SK-N-SH (cell line): ENCODE data around the gene SH2D4B. TPM values are rescaled to one million over a fixed set of nuclear protein-coding genes. Genes with fewer than 3 reads are reported as not detected.

Experiments used
- CTCF ChIA-PET: fragments of 300-600, 350-600 bp; formaldehyde crosslinking; extraction: SDS; loops from one replicate; lab custom pipeline; 2021; lab: Yijun Ruan, JAX
- POLR2A ChIA-PET: fragments of 350-600 bp; sonication (Branson Sonifier 250); formaldehyde crosslinking; extraction: SDS; loops from one replicate; lab custom pipeline; 2020; ENCODE audit warnings: antibody characterized with exemption, inconsistent platforms; lab: Yijun Ruan, JAX
- DNase-seq: peaks from one replicate; pipeline ENCODE4 v3.0.0; 2012
- H2AFZ ChIP-seq: fragments of 200-600 bp; sonication (generic); 2 replicates; pipeline ENCODE4 v1.8.1; 2016; ENCODE audit warnings: antibody characterized with exemption, mild to moderate bottlenecking, low read depth
- H3F3A ChIP-seq: fragments of 200-600 bp; sonication (generic); replicated peaks from 2 replicates; pipeline ENCODE3; 2016; ENCODE audit warnings: antibody characterized with exemption, mild to moderate bottlenecking; ENCODE audit not compliant: insufficient read depth
- H3K27ac ChIP-seq, 2 experiments: fragments of 200-500 bp in 1 of 2; fragments of 200-600 bp in 1 of 2; sonication (Bioruptor generic) in 1 of 2; sonication (generic), shearing (Covaris generic) in 1 of 2; 2 replicates each; pipeline versions ENCODE4 v1.5.1 to v1.6.1; 2014 to 2016; ENCODE audit warnings: low read depth in 2 of 2, inconsistent platforms in 1 of 2, low read length in 1 of 2, mild to moderate bottlenecking in 1 of 2, mixed read lengths in 1 of 2
- H3K27me3 ChIP-seq: fragments of 200-600 bp; sonication (generic), shearing (Covaris generic); 2 replicates; pipeline ENCODE4 v1.6.1; 2016; ENCODE audit warnings: mixed run types; ENCODE audit not compliant: insufficient read depth
- H3K36me3 ChIP-seq, 2 experiments: fragments of 200-500 bp in 1 of 2; fragments of 200-600 bp in 1 of 2; sonication (Bioruptor generic) in 1 of 2; sonication (generic) in 1 of 2; replicated peaks in 1 of 2; 2 replicates each; pipeline versions ENCODE3 to v1.5.1; 2014 to 2016; ENCODE audit warnings: low read length in 1 of 2, mild to moderate bottlenecking in 1 of 2; ENCODE audit not compliant: insufficient read depth in 2 of 2, control insufficient read depth in 1 of 2
- H3K4me1 ChIP-seq, 2 experiments: fragments of 200-500 bp in 1 of 2; fragments of 200-600 bp in 1 of 2; sonication (Bioruptor generic) in 1 of 2; sonication (generic), shearing (Covaris generic) in 1 of 2; 2 replicates each; pipeline versions ENCODE4 v1.5.1 to v1.6.1; 2014 to 2016; ENCODE audit warnings: low read depth in 1 of 2, low read length in 1 of 2, mixed run types in 1 of 2; ENCODE audit not compliant: insufficient read depth in 2 of 2, control insufficient read depth in 1 of 2
- H3K4me2 ChIP-seq: fragments of 200-600 bp; sonication (generic), shearing (Covaris generic); 2 replicates; pipeline ENCODE4 v1.6.1; 2017; ENCODE audit warnings: mixed run types
- H3K4me3 ChIP-seq, 2 experiments: fragments of 200-500 bp in 1 of 2; fragments of 200-600 bp in 1 of 2; sonication (Bioruptor generic) in 1 of 2; sonication (generic), shearing (Covaris generic) in 1 of 2; 2 replicates each; pipeline versions ENCODE4 v1.5.1 to v1.8.1; 2014 to 2016; ENCODE audit warnings: low read depth in 2 of 2, inconsistent platforms in 1 of 2, low read length in 1 of 2, mild to moderate bottlenecking in 1 of 2, mixed read lengths in 1 of 2, moderate library complexity in 1 of 2
- H3K79me2 ChIP-seq: fragments of 200-600 bp; sonication (generic); 2 replicates; pipeline ENCODE4 v1.8.1; 2017; ENCODE audit warnings: mild to moderate bottlenecking; ENCODE audit not compliant: insufficient read depth
- H3K9ac ChIP-seq: fragments of 200-600 bp; sonication (generic); 2 replicates; pipeline ENCODE4 v1.6.1; 2017; ENCODE audit warnings: mixed run types
- H3K9me2 ChIP-seq: fragments of 200-600 bp; sonication (generic); 2 replicates; pipeline ENCODE4 v1.6.1; 2017; ENCODE audit warnings: mixed run types
- H3K9me3 ChIP-seq: fragments of 200-600 bp; sonication (generic); 2 replicates; pipeline ENCODE4 v1.6.1; 2017; ENCODE audit warnings: mixed run types, mild to moderate bottlenecking, moderate library complexity
- H4K20me1 ChIP-seq: fragments of 200-600 bp; sonication (generic); 2 replicates; pipeline ENCODE4 v1.6.1; 2017; ENCODE audit warnings: mild to moderate bottlenecking, mixed run types; ENCODE audit not compliant: insufficient read depth
- CHD2 ChIP-seq: fragments of 150-350 bp; IDR thresholded peaks from 2 replicates; pipeline ENCODE4 v1.6.1; 2018; ENCODE audit warnings: low read length; ENCODE audit not compliant: partially characterized antibody
- ELF1 ChIP-seq: IDR thresholded peaks from 2 replicates; pipeline ENCODE4 v1.4.0; 2012
- EP300 ChIP-seq, 2 experiments: IDR thresholded peaks; 2 replicates each; pipeline versions ENCODE4 v1.4.0 to v1.6.1; 2012; ENCODE audit warnings: borderline replicate concordance in 1 of 2, low read depth in 1 of 2, low read length in 1 of 2
- FOXJ3 ChIP-seq: sonication (generic); formaldehyde crosslinking; IDR thresholded peaks from 2 replicates; pipeline ENCODE4 v1.5.1; 2020; ENCODE audit warnings: mild to moderate bottlenecking, missing genetic modification reagents
- GABPA ChIP-seq: IDR thresholded peaks from 2 replicates; pipeline ENCODE4 v1.4.0; 2012; ENCODE audit warnings: low read depth, mild to moderate bottlenecking
- IRF3 ChIP-seq: fragments of 150-350 bp; IDR thresholded peaks from 2 replicates; pipeline ENCODE4 v1.6.1; 2016; ENCODE audit warnings: mild to moderate bottlenecking, low read depth, low read length
- JUND ChIP-seq: IDR thresholded peaks from 2 replicates; pipeline ENCODE4 v1.4.0; 2012
- PBX3 ChIP-seq: IDR thresholded peaks from 2 replicates; pipeline ENCODE4; 2012
- POLR2AphosphoS5 ChIP-seq: IDR thresholded peaks from 2 replicates; pipeline ENCODE4 v1.6.1; 2012; ENCODE audit warnings: low read depth, low read length
- RAD21 ChIP-seq: IDR thresholded peaks from 2 replicates; pipeline ENCODE4 v1.6.1; 2012; ENCODE audit warnings: mild to moderate bottlenecking, low read length
- RXRA ChIP-seq: IDR thresholded peaks from 2 replicates; pipeline ENCODE4 v1.4.0; 2012; ENCODE audit warnings: low read depth, mild to moderate bottlenecking, borderline replicate concordance
- SMC3 ChIP-seq: IDR thresholded peaks from 2 replicates; pipeline ENCODE4 v1.6.1; 2012; ENCODE audit warnings: low read depth, low read length, improper control_type of control experiment
- TCF12 ChIP-seq: IDR thresholded peaks from 2 replicates; pipeline ENCODE4 v1.4.0; 2012
- TEAD4 ChIP-seq: IDR thresholded peaks from 2 replicates; pipeline ENCODE4 v1.4.0; 2012; ENCODE audit warnings: mild to moderate bottlenecking, borderline replicate concordance; ENCODE audit not compliant: insufficient read depth
- USF1 ChIP-seq: IDR thresholded peaks from 2 replicates; pipeline ENCODE4 v1.4.0; 2012; ENCODE audit warnings: low read depth, borderline replicate concordance
- YY1 ChIP-seq: IDR thresholded peaks from 2 replicates; pipeline ENCODE4 v1.4.0; 2012; ENCODE audit warnings: low read depth, mild to moderate bottlenecking
- WGBS: methylation state at CpG from one replicate; pipeline ENCODE4 v1.1.6; 2017; ENCODE audit warnings: low lambda C conversion rate; 5-methylcytosine and 5-hydroxymethylcytosine counted together
- polyA plus RNA-seq, 3 experiments: library from polyadenylated mRNA; depleted of rRNA; stranded (reverse); fragments of >200 nt; gene quantifications; 2 replicates each; pipeline ENCODE4 v1.2.3, GENCODE V29; 2012
- TF ChIP-seq, protein P1 (sequence below): IDR thresholded peaks from 2 replicates; pipeline ENCODE4 v1.4.0; 2012; ENCODE audit warnings: low read depth, borderline replicate concordance
- TF ChIP-seq, protein P2 (sequence below): fragments of 150-350 bp; IDR thresholded peaks from 2 replicates; pipeline ENCODE4 v1.6.1; 2017; ENCODE audit warnings: antibody characterized with exemption, low read length, low read depth, borderline replicate concordance

Gene SH2D4B
- polyA plus RNA-seq, 1 of the 3 experiments (the other 2 are of a cell fraction) = not detected

DNA sequence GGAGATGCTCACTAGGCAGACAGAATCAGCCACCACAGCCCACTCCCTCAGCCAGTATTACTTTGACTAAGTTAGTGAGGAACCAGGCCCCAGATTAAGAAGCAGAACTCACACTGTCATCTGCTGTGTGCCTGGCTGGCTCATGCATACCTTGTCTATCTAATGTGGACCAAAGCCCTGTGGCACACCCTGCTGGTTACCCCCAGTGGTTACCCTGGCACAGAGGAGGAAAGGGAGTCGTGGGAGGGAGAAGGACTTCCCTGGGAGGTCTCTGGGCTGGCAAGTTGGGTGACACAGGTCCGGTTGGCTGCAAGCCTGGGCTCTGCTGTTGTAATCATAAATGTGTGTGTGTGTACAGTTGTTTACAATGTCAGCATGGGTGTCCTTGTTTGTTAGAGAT is 7.5 kb upstream of the SH2D4B start:
- H3K9ac ChIP-seq = no peak overlapping the region
- TF ChIP-seq, protein P1, sequence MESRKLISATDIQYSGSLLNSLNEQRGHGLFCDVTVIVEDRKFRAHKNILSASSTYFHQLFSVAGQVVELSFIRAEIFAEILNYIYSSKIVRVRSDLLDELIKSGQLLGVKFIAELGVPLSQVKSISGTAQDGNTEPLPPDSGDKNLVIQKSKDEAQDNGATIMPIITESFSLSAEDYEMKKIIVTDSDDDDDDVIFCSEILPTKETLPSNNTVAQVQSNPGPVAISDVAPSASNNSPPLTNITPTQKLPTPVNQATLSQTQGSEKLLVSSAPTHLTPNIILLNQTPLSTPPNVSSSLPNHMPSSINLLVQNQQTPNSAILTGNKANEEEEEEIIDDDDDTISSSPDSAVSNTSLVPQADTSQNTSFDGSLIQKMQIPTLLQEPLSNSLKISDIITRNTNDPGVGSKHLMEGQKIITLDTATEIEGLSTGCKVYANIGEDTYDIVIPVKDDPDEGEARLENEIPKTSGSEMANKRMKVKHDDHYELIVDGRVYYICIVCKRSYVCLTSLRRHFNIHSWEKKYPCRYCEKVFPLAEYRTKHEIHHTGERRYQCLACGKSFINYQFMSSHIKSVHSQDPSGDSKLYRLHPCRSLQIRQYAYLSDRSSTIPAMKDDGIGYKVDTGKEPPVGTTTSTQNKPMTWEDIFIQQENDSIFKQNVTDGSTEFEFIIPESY = no peak
- peak; percentile 40 for TF ChIP-seq RAD21
- H3K27ac ChIP-seq = no peak overlapping the region
- 58% methylated on average over 2 of the region's 2 CpGs for WGBS
- no peaks in the 10 kb centered on the region for H3K27me3 ChIP-seq
- no peaks in the 10 kb centered on the region for H3K4me1 ChIP-seq
- H3K9me2 ChIP-seq = no peaks in the 10 kb centered on the region
- no peaks in the 10 kb centered on the region for H3K79me2 ChIP-seq
- H3K4me3 ChIP-seq = no peak overlapping the region
- H3K36me3 ChIP-seq = no peaks in the 10 kb centered on the region
- H3F3A ChIP-seq = no peaks in the 10 kb centered on the region
- peak; percentile 42 for DNase-seq
- POLR2A ChIA-PET = no interaction called here
- H3K9me3 ChIP-seq = no peaks in the 10 kb centered on the region
- H4K20me1 ChIP-seq = no peaks in the 10 kb centered on the region
- no peak overlapping the region for H3K4me2 ChIP-seq
- CTCF ChIA-PET = interaction anchor here (0.6 to 1.4 kb wide), 2 partner anchors 9 to 160 kb away, joined by 3 read pairs; no protein-coding TSS in a partner anchor
- no peak overlapping the region for H2AFZ ChIP-seq

DNA sequence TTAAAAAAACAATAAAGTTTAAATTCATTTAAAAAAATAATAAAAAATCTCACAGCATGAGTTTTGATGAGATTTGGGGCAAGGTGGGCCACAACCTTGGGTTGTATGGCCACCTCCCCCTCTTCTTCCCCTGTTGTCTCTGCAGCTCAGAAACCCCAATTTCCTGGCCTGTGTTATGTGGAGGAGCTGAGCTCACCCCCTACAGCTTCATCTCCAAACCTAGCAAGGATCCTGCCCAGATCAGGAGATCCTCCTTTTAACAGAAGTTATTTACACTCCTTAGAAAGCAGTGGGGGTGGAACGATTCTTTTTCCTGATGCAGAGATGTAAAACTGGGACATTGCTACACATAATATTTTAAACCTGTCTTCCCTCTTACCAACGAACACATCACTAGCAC is 6.9 kb upstream of the SH2D4B start:
- Histone ChIP-seq H3K27ac (no peak overlapping the region), H3K9me2 (no peaks in the 10 kb centered on the region), H3K4me3 (no peak overlapping the region), H4K20me1 (no peaks in the 10 kb centered on the region), H3K9ac (no peak overlapping the region), H3F3A (no peaks in the 10 kb centered on the region), H2AFZ (no peak overlapping the region), H3K9me3 (no peaks in the 10 kb centered on the region), H3K36me3 (no peaks in the 10 kb centered on the region), H3K4me2 (no peak overlapping the region), H3K79me2 (no peaks in the 10 kb centered on the region), H3K4me1 (no peaks in the 10 kb centered on the region), H3K27me3 (no peaks in the 10 kb centered on the region)
- POLR2A ChIA-PET = no interaction called here
- WGBS = 53% methylated on average over 2 of the region's 2 CpGs
- TF ChIP-seq FOXJ3 (CRISPR knock-in tag) = no peak
- CTCF ChIA-PET = interaction anchor here (0.6 to 1.4 kb wide), 3 partner anchors 8 to 161 kb away, joined by 3 read pairs; no protein-coding TSS in a partner anchor
- DNase-seq = no peak

DNA sequence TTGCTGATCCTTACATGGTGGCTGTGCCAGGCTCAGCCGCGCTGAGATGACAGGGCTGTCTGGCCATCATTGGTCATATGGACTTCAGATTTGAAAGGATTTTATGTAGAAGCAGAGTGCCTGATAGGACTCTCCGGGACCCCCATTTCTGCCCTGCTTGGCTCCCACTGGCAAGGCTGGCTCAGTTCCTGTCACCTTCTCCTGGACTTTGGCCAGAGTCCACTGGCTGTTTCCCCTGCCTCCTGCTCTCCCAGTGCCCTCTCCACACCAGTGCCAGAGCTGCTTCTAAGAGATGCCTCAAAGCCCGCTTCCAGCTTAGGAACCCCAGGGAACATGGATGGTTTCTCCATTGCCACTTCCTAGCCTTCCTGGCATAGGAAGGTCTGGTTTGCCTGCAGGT is 5.1 kb upstream of the SH2D4B start:
- Histone ChIP-seq H3K4me2 (no peak overlapping the region), H3F3A (no peaks in the 10 kb centered on the region), H3K9ac (no peak overlapping the region), H3K79me2 (no peaks in the 10 kb centered on the region), H3K4me1 (peaks cover 0 to 11% of the 10 kb centered on the region in 2 experiments; a peak in 2 of 4 replicates), H3K9me2 (no peaks in the 10 kb centered on the region), H3K4me3 (no peak overlapping the region), H4K20me1 (no peaks in the 10 kb centered on the region), H3K9me3 (no peaks in the 10 kb centered on the region), H3K27ac (no peak overlapping the region), H3K36me3 (no peaks in the 10 kb centered on the region), H2AFZ (no peak overlapping the region), H3K27me3 (no peaks in the 10 kb centered on the region)
- POLR2A ChIA-PET = no interaction called here
- no peak for DNase-seq
- WGBS = 100% methylated on average over 1 of the region's 4 CpGs
- CTCF ChIA-PET = interaction anchor here (0.7 kb wide), 1 partner anchor 89 kb away, joined by 3 read pairs; no protein-coding TSS in a partner anchor
- TF ChIP-seq SMC3 (no peak), ELF1 (no peak), TEAD4 (no peak), CHD2 (no peak), POLR2AphosphoS5 (no peak), JUND (no peak), IRF3 (no peak), USF1 (no peak), PBX3 (no peak), EP300 (IDR thresholded peaks at IDR 0.05; ENCODE audit: borderline replicate concordance in 1 of 2, low read depth in 1 of 2, low read length in 1 of 2) (no peak), RXRA (no peak), YY1 (no peak), TCF12 (no peak), GABPA (no peak)
- TF ChIP-seq, protein P2, sequence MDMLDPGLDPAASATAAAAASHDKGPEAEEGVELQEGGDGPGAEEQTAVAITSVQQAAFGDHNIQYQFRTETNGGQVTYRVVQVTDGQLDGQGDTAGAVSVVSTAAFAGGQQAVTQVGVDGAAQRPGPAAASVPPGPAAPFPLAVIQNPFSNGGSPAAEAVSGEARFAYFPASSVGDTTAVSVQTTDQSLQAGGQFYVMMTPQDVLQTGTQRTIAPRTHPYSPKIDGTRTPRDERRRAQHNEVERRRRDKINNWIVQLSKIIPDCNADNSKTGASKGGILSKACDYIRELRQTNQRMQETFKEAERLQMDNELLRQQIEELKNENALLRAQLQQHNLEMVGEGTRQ = no peak
